Activated T-helper 9 cell treated with anti-CD3 and anti-CD28 coated beads, Interleukin-2, amount 50 U/mL, for 16 hours (primary cell): ENCODE data around the gene LRRC30.

Source experiments
- DNase-seq: peaks from one replicate; pipeline ENCODE4 v3.0.0-alpha.2; 2020; ENCODE audit warnings: low read depth

LRRC30 gene

GRCh38 chr18:7237673-7238272 is 6.9 kb downstream of the LRRC30 start:
- DNase-seq: no peak

GRCh38 chr18:7242926-7243325 is 12.0 kb downstream of the LRRC30 start:
- DNase-seq: no peak

GRCh38 chr18:7248877-7249276 is 18.0 kb downstream of the LRRC30 start:
- DNase-seq: no peak

- no peak for DNase-seq
Measured at GRCh38 chr18:7254163-7254562, 23.3 kb downstream of the LRRC30 start.

GRCh38 chr18:7255054-7255453 is 24.2 kb downstream of the LRRC30 start:
- DNase-seq: no peak

- DNase-seq: no peak
Measured at GRCh38 chr18:7255643-7256042, 24.8 kb downstream of the LRRC30 start.

- DNase-seq: no peak
Measured at GRCh38 chr18:7256618-7257425, 25.9 kb downstream of the LRRC30 start.

- no peak for DNase-seq
Measured at GRCh38 chr18:7257426-7257740, 26.5 kb downstream of the LRRC30 start.

GRCh38 chr18:7259475-7259874 is 28.6 kb downstream of the LRRC30 start:
- no peak for DNase-seq

GRCh38 chr18:7261199-7261598 is 30.3 kb downstream of the LRRC30 start:
- no peak for DNase-seq

GRCh38 chr18:7267973-7268372 is 37.1 kb downstream of the LRRC30 start:
- DNase-seq: no peak

GRCh38 chr18:7269942-7270341 is 39.1 kb downstream of the LRRC30 start:
- no peak for DNase-seq

GRCh38 chr18:7272311-7273049 is 41.6 kb downstream of the LRRC30 start:
- no peak for DNase-seq

- no peak for DNase-seq
Measured at GRCh38 chr18:7273301-7273921, 42.5 kb downstream of the LRRC30 start.

- no peak for DNase-seq
Measured at GRCh38 chr18:7281579-7281978, 50.7 kb downstream of the LRRC30 start.
